ENCODE results near the gene PHACTR1.

DNA sequence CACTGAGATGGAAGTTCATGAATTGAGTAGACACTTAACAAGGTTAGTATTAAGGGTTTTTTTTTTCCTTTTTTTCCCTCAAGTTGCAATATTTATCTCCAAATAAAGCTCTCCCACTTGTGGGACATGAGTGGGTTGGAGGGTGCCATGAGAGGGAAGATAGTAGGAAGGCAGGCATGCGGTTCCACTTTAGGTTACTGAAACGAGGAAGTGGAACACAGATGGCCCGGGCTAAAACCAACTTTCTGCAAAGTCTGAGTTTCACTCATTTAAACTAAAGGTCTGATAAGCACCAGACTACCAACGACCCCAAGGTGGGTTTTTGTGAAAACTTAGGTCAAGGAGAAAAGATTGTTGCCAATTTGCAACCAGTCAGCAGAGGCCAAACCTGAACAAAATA is 569.6 kb downstream of the PHACTR1 start:
- TF ChIP-seq CTCF (IDR thresholded peaks at IDR 0.05) (no peak), POLR2A (IDR thresholded peaks at IDR 0.05) (no peak)
